NCI-H146 treated with DMSO at 0.1 percent for 48 hours (cell line): ENCODE results near the gene FBLN2.

ENCODE experiments used
- DNase-seq: peaks from one replicate; lab custom pipeline; 2025; ENCODE audit not compliant: unreplicated experiment; lab: John Stamatoyannopoulos, UW

The FBLN2 gene

DNA sequence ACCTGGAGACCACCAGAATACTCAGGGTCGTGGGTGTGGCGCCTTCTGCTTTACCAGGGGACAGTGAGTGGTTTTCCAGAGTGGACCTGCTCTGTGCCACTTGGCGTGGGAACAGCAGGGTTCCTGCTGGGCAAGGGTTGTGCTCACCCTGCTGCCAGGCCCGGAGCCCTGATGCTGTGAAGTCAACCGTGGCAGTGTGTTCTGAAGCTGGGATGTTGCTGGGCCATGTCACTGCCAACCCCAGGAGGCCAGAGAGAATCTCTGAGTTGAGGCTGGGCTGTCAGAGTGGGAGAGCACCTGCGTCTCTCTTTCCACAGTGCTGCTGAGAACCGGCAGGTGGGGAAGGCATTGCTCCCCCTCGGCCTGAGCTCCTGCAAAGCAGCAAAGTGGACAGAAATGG, 48.7 kb downstream of the FBLN2 start:
- no peak for DNase-seq

DNA sequence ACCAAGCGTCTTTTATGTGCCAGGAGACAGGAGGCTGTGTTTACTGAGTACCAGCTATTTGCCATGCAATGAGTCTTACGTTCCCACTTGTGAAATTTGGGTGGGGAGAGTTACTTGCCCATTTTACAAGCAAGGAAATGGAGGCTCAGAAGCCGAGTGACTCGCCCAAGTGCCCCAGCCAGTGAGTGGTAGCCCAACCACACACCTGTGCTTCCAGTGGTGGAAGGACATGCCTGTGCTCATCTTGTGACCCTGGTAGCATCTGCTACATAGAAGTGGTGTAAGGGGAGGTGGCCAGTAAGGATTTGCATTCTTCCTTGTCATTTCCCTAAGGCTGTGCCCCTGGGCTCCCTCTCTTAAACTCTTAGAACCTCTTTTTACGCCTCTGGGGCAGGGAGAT, 49.3 kb downstream of the FBLN2 start:
- no peak for DNase-seq

- DNase-seq: no peak
Measured at GRCh38 chr3:13598926-13599886, 50.3 kb downstream of the FBLN2 start.

DNA sequence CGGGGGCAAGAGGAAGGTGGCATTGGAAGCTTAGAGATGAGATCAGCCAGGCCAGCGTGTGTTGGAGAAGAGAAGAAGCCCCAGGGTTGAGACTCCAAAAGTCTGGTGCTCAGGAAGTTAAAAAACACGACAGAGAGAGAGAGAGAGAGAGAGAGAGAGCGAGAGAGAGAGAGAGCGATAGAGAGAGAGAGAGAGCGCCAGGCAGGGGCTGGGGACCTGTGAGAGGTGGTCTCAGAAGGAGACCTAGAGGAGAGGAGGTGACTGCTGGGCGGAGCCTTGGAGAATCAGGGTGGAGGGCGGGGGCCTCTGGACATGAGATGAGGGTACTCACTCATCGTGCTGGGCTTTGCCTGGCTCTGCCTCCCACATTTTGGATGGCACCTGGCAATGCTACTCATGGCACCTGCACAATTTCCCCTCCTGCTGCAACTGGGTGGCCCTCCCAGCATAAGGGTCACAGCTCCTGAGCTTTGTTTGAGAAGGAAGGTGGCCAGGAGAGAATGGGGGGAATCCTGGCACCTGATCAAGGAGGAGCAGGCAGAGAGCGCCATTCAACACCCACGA, 51.0 kb downstream of the FBLN2 start:
- no peak for DNase-seq

DNA sequence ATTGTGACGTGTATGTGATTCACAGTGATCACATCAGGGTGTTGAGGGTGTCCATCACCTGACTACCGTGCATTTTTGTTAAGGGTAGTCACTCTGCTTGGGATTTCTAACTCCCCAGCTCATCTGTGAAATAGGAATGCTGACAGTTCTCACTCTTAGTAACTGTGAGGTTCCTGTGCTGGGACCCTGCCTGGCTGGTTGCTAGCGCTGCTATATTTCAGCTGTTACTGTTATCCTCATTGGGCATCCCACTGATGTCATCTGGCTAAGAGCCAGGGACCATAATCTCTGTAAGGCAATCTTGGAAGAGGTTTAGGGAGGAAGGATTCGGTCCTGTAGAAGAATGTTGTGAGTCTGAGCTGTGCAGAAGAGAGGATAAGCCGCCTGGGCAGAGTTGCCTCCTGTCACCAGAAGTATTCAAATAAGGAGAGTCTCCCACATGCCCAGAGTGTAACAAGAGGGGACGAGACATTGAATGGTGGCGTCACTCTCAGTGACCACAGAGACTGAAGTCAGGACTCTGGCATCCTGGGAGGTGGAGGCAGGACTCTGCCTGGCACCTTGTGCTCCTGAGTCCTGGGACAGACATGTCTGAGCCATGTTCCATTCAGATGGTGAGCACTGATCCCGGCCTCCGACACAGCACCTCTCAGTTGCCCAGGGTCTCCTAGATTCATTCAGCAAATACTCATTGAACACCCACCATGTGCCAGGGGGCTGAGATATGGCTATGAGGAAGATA, 52.2 kb downstream of the FBLN2 start:
- DNase-seq: no peak

DNA sequence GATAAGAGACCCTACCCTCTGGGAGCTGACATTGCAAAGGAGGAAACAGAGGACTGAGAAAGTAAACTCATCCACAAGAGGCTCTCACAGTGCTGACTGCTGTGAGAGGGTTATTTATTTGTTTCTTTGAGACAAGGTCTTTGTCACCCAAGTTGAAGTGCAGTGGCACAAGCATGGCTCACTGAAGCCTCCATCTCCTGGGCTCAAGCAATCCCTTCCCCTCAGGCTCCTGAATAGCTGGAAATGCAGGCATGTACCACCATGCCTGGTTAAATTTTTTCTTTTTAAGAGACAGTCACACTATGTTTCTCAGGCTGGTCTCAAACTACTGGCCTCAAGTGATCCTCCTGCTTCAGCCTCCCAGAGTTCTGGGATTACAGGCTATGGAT, 52.8 kb downstream of the FBLN2 start:
- no peak for DNase-seq

- DNase-seq: no peak
Measured at GRCh38 chr3:13605555-13605954, 56.6 kb downstream of the FBLN2 start.

- DNase-seq: no peak
Measured at GRCh38 chr3:13607821-13608597, 59.1 kb downstream of the FBLN2 start.

- DNase-seq: no peak
Measured at GRCh38 chr3:13608969-13609725, 60.2 kb downstream of the FBLN2 start.

DNA sequence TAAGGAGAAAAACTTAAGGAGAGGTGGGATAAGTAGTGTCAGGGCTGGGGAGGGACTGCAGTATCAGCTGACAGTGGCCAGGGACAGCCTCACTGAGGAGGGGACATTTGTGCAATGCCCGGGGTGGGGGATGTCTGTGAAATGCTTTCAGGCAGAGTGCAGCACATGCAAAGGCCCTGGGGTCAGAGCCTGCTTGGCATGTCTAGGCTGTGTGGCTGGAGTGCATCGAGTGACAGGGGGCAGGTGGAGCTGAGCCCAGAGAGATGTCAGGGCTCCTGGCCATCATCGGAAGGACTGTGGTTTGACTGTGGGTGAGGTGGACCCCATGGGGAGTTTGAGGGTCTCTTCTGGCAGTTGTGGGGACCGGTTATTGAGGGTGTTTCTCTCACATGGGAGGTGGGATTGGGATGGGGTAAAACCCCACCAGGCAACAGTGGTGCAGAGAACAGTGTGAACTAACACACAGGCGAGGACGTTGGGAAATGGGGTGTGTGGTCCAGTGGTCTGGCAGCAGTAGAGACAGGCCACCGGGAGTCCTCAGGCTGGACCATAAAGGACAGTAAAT, 61.2 kb downstream of the FBLN2 start:
- DNase-seq: no peak

GRCh38 chr3:13611221-13611620, 62.3 kb downstream of the FBLN2 start:
- no peak for DNase-seq

DNA sequence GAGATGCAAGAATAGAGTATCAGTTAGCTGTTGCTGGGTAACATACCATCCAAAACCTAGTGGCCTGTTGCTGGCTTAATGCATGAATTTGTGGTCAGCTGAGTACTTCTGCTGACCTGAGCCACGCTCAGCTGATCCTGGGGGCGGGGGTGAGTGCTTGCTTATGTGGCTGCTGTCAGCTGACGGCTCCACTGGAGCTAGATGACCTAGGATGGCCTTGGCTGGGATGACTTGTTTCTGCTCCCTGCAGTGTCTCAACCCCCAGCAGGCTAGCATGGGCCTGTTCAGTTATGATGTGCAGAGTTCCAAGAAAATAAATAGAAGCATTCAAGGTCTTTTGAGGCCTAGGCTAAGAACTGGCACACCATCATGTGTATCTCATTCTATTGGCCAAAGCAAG, 63.9 kb downstream of the FBLN2 start:
- DNase-seq: no peak

- DNase-seq: no peak
Measured at GRCh38 chr3:13613343-13614190, 64.6 kb downstream of the FBLN2 start.

- no peak for DNase-seq
Measured at GRCh38 chr3:13614607-13615006, 65.7 kb downstream of the FBLN2 start.

DNA sequence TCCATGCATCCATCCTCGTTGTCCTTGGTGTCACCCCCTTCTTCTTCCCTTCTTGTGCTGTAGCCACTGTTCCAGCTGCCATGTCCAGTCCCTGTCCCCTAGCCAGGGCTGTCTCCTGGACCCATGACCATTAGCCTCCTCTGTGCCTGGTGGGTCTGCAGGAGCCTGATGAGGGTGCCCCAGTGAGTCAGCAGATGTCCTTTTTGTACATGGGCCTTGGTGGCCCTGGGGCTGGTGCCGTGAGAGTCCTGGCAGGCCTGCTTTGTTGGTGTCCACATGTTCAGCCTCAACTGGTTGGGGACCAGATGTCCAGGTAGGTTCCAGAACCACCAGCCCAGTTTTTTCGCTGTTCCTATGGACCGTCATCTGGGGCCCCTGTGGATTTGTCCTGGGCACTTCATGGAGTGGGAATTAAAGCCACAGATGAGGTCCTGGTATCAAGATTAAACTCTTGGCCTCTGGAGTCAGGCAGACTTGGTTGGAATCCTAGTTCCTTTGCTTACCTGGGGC, 66.1 kb downstream of the FBLN2 start:
- no peak for DNase-seq

GRCh38 chr3:13616359-13616758, 67.4 kb downstream of the FBLN2 start:
- DNase-seq: no peak

DNA sequence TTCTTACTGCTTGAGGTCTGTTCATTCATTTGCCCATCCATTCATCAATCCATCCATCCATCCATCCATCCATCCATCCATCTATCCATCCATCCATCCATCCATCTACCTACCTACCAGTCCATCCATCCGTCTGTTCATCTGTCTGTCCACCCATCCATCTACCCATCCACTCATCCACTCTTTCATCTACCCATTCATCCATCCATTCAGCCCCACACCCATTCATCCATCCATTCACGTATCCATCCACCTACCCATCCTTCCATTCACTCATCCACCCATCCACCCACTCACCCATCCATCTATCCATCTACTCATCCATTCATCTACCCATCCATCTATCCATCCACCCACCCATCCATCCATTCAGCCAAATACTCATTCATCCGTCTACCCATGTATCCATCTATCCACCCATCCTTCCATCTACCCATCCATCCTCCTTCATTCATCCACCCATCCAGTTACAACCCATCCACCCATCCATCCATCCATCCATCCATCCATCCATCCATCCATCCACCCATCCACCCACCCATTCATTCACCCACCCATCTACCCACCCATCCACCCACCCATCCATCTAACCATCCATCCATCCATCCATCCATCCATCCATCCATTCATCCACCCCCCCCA, 68.3 kb downstream of the FBLN2 start:
- no peak for DNase-seq

DNA sequence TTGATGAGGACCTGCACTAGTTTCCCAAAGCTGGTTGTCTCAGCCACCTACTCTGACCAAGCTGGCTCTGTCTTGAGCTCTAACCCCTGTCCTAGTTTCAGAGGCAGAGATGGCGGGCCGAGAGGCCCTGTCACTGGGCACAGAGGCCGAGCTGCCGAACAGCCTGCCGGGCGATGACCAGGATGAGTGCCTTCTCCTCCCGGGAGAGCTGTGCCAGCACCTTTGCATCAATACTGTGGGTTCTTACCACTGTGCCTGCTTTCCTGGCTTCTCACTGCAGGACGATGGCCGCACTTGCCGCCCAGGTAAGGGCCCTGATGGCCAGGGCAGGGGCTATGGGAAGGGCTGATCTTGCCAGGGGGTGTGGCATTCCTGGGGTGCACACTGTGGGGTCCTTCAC, 69.1 kb downstream of the FBLN2 start:
- DNase-seq: no peak
